Hematopoietic multipotent progenitor cell (in vitro differentiated cells): ENCODE data around the gene CYSLTR2. TPM values are rescaled to one million over a fixed set of nuclear protein-coding genes. Genes with fewer than 3 reads are reported as not detected.
"Not testable (repeated sequence)": the region's sequence is repeated elsewhere in the genome, so short reads cannot be mapped to it uniquely, and the experiment has no call there.

ENCODE experiments used
- DNase-seq, 3 donors: peaks; one replicate each; pipeline ENCODE4 v3.0.0-alpha.2; 2011 to 2015; ENCODE audit warnings: low read depth in 2 of 3, low spot score in 2 of 3
- total RNA-seq: library from RNA; depleted of rRNA; stranded (reverse); fragments of >200 nt; gene quantifications from one replicate; pipeline ENCODE4 v1.2.3, GENCODE V29; 2012

Gene CYSLTR2
- total RNA-seq, 1 donor = 9.7 TPM

DNA sequence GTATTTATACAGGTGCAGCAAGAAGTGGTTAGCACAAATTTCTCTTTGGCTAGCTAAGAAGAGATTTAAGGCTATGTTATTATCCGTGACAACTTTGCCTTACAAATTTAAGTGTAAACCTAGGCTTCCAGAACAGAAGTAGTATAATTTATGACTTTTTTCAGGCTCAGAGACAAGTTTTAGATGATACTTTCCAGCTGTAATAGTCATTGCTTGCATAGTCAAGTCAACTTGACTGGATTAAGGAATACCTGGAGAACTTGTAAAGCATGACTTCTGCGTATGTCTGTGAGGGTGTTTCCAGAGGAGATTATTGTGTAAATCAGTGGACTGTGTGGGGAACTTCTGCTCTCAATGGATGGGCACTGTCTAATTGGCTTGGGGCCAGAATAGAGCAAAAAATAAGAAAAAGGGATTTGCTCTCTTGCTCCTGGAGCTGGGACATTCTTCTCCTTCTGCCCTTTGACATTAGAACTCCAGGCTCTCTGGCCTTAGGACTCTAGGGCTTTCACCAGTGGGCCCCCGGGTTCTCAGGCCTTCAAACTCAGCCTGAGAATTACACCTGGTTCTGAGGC, 33.0 kb downstream of the CYSLTR2 start:
- DNase-seq = no peak

DNA sequence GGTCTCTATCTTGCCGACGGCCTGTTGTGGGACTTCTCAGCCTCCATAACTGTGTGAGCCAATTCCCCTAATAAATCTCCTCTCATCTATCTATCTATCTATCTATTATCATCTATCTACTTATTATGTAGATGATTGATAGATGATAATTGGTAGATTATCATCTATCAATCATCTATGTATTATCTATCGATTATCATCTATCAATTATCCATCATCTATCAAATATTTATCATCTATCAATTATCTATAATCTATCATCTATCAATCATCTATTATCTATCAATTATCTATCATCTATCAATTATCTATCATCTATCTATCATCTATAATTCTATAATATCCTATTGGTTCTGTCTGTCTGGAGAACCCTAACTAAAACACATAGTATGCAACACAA, 33.5 kb downstream of the CYSLTR2 start:
- DNase-seq = no peak

DNA sequence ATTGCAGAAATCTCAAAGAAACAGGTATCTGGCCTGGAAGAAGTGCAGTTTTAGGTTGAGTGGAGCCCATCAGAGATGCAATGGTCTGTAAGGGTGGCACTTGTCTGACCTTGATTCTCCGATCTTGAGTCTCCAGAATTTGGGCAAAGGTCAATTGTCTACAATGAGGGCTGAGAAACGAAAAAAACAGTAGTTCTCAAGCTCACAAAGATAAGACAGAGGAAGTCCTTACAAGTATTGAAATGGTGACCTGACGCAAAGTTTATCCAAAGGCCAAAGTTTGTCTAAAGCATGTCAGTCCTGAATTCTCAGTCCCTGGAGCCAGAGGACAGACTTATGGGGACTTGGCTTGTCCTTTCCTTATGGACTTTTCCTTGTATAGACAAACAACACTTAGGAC, 40.3 kb downstream of the CYSLTR2 start:
- no peak for DNase-seq

DNA sequence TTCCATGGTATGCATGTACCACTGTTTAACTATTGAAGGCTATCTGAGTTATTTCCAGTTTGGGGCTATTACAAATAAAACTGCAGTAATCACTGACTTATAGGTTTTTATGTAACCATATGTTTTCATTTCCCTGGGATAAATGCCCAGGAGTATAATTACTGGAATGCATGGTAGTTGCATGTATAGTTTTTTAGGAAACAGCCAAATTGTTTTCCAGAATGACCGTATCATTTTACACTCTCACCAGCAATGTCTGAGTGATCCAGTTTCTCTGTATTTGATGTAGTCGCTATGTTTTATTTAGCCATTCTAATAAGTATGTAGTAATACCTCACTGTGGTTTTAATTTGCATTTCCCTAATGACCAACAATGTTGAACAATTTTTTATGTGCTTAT, 42.0 kb downstream of the CYSLTR2 start:
- no peak for DNase-seq

DNA sequence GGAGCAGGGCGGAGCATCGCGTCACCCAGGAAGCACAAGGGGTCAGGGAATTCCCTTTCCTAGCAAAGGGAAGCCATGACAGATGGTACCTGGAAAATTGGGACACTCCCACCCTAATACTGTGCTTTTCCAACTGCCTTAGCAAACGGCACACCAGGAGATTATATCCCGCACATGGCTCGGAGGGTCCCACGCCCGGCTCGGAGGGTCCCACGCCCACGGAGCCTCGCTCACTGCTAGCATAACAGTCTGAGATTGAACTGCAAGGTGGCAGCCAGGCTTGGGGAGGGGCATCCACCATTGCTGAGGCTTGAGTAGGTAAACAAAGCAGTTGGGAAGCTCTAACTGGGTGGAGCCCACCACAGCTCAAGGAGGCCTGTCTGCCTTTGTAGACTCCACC, 42.9 kb downstream of the CYSLTR2 start:
- not testable (repeated sequence) for DNase-seq

DNA sequence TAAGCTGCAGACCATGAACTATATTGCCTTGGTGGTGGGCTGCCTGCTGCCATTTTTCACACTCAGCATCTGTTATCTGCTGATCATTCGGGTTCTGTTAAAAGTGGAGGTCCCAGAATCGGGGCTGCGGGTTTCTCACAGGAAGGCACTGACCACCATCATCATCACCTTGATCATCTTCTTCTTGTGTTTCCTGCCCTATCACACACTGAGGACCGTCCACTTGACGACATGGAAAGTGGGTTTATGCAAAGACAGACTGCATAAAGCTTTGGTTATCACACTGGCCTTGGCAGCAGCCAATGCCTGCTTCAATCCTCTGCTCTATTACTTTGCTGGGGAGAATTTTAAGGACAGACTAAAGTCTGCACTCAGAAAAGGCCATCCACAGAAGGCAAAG, 53.7 kb downstream of the CYSLTR2 start:
- no peak for DNase-seq

DNA sequence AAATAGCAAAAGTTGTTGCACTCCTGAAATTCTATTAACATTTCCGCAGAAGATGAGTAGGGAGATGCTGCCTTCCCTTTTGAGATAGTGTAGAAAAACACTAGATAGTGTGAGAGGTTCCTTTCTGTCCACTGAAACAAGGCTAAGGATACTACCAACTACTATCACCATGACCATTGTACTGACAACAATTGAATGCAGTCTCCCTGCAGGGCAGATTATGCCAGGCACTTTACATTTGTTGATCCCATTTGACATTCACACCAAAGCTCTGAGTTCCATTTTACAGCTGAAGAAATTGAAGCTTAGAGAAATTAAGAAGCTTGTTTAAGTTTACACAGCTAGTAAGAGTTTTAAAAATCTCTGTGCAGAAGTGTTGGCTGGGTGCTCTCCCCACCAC, 55.0 kb downstream of the CYSLTR2 start:
- no peak for DNase-seq

DNA sequence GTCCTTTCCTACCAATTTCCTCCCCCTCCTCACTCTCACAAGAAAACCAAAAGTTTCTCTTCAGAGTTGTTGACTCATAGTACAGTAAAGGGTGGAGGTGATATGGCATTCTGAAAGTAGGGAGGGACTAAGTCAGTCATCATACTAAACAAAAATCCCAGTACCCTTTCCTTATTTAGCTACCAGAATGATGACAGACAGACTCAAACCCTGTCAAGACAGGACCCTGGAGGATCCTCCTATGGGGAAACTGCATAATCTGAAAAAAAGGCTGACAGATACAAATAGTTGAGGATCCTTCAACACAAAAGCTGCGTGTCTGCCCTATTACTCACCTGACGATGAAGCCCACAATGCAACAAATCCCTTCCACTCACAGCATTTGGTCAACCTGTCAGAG, 55.5 kb downstream of the CYSLTR2 start:
- no peak for DNase-seq

DNA sequence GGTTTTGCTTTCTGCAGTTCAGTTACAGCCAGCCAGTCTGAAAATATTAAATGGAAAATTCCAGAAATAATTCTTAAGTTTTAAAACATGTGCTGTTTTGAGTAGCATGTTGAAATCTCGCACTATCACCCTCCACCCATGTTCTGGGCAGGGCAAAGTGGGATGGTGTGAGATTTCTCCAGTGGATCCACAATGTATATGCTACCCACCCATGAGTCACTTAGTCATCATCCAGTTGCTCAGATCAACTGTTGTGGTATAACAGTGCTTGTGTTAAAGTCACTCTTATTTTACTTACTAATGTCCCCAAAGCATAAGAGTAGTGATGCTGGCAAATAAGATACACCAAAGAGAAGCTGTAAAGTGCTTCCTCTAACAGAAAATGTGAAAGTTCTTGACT, 56.4 kb downstream of the CYSLTR2 start:
- DNase-seq = no peak

DNA sequence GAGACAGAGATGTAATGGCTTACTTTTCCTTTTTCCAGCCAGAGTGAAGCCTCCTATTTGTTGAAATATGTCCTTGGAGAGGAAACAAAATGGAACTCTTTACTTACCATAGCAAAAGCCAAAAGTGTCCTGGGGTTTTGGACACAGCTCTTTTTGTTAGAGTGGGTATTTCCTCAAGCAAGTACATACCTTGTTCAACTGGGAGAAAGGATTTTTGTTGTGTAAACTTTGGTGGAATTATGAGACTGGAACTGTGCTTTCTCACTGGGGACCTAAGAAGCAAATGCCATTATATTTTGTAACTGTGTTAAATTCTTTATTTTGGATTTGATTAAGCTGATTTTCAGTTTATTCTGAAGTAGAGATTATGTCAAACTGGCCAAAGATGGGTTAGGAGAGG, 58.4 kb downstream of the CYSLTR2 start:
- DNase-seq = no peak

DNA sequence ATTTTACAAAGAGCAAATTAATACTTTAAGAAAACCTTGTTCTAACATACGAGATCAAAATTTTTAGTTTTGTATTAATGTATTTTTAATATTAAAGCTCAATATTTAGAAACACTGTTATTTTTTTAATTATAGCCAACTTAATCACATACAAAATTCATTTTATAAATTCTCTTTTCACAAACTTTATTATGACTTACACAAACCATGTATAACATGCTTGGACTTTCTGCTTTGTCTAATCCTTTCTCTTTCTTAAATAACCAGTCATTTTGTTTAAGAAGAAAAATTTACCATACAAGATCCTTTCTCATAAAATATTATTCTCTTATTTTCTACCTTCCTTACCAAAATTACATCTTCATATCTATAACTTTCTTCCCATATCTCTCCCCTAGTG, 62.2 kb downstream of the CYSLTR2 start:
- DNase-seq = peak in 1 of 3 donors; percentile 13

DNA sequence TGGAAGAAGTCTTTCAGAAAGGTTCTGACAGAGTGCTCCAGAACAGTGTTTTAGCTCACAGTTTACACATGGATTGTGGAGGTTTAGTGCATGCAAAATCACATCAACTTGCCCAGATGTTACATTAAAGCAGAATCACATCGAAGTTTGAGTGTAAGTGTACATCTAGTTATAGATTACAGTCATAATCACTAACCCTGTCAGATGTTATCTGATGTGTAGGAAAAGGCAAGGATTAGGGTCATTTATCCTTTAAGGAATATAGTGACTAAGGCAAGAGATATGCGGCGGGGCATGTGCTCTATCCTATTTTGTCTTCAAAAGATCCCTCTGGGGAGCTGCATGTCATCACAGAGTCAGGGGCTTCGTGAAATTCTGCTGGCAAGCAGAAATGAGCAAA, 66.9 kb downstream of the CYSLTR2 start:
- DNase-seq = no peak

DNA sequence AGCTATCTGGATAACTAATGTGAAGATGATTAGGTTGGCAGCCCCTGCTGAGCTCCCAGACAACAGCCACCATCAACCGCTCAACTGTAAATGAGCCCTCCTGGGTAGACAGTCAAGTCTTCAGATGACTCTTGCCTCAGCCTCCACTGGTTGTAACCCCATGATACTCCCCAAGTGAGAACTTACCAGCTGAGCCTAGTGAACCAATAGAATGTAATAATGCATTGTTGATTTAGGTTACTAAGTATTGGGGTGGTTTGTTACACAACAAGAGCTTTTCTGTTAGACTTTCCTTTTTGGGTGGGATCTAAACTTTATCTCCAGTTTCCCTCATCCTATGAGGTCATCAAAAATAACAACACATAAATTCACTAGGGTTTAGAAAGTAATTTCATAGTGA, 69.4 kb downstream of the CYSLTR2 start:
- no peak for DNase-seq

DNA sequence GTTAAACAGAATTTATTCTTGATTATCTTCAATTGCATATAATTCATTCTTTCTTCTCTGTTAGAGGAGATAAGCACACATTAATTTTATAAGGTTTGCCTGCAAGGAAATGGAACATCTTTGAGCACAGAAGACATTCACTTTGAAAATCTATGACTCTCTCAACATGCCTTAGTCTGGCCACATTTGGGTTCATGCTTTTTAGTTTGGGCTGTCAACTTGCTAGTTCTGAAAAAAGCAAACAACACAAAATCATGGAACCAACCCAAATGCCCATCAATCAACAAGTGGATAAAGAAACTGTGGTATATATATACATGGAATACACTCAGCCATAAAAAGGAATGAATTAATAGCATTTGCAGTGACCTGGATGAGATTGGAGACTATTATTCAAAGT, 71.5 kb downstream of the CYSLTR2 start:
- DNase-seq = no peak

DNA sequence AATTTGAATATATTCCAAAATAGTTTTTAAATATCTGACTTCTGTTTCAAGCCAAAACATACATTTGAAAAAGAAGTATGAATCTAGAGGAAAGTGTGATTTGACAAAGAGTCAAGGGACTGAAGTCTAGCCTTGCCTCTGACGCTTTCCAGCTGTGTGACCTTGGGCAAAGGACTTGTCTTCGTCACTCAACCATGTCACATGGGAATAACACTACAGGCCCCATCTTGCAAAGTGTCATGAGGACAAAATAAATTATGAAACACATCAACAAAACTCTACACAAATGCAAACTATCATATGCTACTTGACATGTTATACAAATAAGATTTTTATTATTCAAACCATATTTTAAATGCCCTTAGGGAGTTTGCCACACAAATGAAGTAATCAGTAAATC, 73.0 kb downstream of the CYSLTR2 start:
- no peak for DNase-seq

DNA sequence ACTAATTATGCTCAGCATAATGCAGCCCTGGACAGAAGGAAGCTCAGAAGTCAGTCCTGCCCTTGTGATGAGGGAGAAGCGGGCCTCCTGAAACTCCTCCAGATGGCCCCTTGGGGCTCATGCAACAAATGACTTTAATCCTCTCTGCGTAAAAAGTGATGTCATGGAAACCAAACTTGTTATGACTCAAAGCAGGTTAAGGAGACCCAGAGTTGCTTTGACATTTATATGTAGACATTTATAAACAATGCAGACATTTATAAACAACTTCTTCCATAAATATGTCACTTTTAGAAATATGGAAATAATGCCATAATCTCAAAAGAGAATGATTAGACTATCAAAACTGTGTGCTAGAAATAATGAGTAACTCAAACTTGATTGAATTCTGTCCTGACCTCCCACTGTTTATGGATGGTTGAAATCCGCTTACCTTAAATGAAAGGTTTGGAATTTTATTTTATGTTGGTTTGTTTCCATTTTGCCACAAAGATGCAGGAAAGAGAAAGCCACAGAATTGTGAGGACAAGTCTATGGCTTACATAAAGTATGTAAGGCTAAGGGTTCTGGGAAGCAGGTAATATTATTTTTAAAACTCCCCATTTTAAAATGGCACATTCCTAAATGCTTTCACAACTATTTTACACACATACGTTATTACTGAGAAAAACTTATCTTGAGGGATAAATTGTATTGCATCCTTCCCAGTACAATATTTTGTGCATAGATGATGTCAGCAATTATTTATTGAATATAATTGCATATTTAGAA, 73.7 kb downstream of the CYSLTR2 start:
- DNase-seq = no peak

DNA sequence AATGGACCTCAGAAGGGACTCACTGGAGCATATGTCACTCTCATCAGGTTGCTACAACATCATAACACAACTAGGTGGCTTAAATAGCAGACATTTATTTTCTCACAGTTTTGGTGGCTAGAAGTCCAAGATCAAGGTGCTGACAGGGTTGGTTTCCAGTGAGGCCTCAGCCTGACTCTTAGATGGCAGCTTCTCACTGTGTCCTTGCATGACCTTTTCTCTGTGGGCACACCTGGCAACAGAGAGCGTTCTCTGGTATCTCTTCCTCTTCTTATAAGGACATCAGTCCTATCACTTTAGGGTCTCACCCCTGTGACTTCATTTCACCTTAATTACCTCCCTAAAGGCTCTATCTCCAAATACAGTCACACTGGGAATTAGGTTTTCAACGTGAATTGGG, 74.5 kb downstream of the CYSLTR2 start:
- DNase-seq = no peak

DNA sequence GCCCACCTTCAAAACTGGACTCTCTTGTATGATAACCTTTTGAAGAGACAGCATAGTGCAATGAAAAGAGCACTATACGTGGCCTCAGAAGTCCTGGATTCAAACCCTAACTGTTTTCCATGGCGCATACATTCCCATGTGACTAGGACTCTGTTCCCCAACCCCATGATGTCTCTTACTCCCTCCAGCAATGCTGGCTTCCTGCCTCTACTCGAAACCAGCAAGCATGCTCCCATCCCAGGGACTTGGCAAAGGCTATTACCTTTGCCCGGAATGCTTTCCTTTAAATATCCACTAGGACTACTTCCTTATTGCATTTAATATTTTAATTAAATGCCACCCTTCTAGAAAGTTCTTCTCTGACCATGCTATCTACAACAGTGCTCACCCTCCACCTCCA, 75.1 kb downstream of the CYSLTR2 start:
- DNase-seq = no peak

DNA sequence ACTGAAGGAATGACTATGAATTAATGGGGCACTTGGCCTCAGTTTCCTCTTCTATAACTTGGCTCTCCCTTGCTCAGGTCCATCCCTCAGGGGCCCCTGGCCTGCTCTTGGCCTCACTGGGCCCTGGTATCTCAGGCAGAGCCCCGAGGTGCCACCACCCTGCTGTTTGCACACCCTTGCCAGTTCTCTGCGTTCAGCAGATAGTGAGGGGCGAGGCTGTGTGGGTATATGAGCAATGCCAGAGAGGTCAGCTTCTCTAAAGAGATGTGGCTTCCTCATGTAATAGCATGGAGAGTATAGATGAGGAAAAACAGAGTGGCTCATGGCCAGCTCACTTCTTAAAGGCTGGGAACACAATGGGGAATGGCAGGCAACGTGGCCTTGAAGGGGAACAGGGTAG, 76.1 kb downstream of the CYSLTR2 start:
- DNase-seq = no peak

DNA sequence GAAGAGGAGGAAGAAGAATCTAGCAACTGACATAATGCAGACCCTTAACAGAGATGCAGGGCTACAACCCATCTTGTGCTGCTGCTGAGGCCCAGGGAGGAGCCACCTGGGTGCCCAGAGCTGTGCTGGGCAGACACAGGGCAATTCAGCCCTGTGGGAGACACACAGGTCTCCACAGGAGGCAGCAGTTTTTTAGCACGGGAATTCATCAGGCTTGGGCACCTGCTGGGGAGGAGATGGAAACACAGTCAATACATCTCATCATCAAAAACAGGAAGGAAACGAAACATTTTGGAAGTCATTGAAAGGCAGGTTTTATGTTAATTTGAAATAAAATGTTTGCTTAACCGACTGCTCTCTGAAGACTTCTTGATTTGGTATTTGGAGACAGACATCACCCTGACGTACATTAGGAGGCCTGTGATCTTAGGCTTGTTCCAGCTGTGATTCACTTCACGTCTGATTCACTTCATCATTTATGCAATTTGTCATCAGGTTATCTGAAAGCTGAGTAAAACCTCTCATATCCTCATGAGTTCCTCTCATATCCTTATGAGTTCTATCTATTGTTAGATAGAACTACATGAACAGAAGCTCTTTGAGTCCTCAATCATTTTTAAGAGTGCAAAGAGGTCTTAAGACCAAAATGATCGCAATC, 77.4 kb downstream of the CYSLTR2 start:
- peak in 1 of 3 donors; percentile 33 for DNase-seq

DNA sequence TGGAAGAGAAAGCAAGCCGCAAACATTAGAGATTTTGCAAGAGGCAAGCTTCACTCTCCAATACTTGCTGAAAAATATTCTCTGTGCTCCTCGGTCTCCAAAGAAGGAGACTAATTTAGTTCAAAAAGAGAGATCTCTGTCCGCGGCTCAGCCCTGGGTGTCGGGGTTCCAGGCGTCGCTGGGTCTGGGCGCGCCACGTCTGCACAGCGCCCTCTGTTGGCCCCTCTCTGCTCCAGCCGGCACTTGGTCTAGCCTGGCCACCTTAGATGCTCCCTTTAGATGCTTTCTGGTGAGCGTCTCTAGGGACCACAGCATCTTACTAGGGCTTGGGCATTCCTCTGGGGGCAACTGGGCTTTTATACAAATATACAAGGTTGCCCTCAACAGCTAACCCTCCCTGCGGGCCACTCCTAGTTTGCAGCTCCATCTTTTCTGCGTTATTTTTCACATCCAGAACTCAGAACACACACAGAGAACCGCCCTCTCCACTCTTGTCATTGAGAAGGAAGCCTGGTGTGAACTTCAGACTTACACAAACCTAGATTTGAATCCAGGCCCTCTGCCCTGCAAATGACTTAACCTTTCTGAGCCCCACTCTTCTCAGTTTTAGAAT, 78.3 kb downstream of the CYSLTR2 start:
- DNase-seq = peak; percentile 33 to 63 (median 43)
